Measurements from ENCODE around the gene DNTTIP2.

DNA sequence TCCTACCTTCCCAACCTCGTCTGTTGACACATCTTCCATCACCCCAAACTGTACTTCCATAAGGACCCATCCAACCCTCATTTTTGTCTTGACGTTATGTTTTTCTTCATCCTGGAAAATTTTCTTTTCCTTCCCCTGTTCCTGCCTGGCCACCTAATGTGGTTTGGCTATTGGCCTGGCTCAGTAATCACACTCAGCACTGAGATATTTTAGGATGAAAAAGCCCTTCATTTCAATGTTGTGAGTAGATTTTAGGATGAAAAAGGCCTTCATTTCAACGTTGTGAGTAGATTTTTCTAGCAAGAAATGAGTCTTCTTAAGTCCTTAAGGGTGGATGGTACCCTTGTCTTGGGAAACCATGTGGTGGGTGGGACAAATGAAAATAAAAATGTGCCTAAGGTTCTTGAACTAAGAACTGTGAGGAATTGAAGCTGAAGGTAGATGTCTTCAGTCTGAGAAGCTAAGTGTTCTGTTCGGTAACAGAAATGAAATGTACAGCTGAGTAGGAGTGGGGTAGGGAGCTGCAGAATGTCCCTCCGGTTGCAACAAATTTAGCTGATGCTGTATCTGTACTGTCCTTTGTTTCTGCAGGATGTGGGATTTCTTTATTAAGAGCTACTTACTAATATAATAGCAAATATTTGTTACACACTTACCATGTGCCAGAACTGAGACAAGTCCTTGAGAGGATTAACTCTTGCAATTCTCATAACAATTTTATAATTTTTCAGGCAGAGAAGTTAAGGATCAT lies 36.1 kb downstream of the DNTTIP2 start:
- TF ChIP-seq, protein P1, sequence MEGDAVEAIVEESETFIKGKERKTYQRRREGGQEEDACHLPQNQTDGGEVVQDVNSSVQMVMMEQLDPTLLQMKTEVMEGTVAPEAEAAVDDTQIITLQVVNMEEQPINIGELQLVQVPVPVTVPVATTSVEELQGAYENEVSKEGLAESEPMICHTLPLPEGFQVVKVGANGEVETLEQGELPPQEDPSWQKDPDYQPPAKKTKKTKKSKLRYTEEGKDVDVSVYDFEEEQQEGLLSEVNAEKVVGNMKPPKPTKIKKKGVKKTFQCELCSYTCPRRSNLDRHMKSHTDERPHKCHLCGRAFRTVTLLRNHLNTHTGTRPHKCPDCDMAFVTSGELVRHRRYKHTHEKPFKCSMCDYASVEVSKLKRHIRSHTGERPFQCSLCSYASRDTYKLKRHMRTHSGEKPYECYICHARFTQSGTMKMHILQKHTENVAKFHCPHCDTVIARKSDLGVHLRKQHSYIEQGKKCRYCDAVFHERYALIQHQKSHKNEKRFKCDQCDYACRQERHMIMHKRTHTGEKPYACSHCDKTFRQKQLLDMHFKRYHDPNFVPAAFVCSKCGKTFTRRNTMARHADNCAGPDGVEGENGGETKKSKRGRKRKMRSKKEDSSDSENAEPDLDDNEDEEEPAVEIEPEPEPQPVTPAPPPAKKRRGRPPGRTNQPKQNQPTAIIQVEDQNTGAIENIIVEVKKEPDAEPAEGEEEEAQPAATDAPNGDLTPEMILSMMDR (IDR thresholded peaks at IDR 0.05; ENCODE audit: insufficient read depth, low read depth, low read length): no peak
- no peak for TF ChIP-seq EZH2 (IDR thresholded peaks at IDR 0.05; ENCODE audit: insufficient read depth, low read length)
